Mammary epithelial cell (primary cell): ENCODE measurements around the gene PLXNA4.

Experiments used
- EZH2 ChIP-seq: IDR thresholded peaks from 2 replicates; pipeline ENCODE4 v1.6.1; 2012; ENCODE audit warnings: low read length, inconsistent platforms, borderline replicate concordance
- TF ChIP-seq, protein P1 (sequence below), 2 donors: IDR thresholded peaks in 1 of 2; conservative IDR thresholded peaks in 1 of 2; 2 replicates each; pipeline ENCODE4 v1.5.1; 2011 to 2012; ENCODE audit warnings: inconsistent platforms in 2 of 2, low read length in 2 of 2, mild to moderate bottlenecking in 2 of 2, control low read depth in 1 of 2, low read depth in 1 of 2; ENCODE audit not compliant: insufficient read depth in 1 of 2; ENCODE audit errors: extremely low read depth in 1 of 2

DNA sequence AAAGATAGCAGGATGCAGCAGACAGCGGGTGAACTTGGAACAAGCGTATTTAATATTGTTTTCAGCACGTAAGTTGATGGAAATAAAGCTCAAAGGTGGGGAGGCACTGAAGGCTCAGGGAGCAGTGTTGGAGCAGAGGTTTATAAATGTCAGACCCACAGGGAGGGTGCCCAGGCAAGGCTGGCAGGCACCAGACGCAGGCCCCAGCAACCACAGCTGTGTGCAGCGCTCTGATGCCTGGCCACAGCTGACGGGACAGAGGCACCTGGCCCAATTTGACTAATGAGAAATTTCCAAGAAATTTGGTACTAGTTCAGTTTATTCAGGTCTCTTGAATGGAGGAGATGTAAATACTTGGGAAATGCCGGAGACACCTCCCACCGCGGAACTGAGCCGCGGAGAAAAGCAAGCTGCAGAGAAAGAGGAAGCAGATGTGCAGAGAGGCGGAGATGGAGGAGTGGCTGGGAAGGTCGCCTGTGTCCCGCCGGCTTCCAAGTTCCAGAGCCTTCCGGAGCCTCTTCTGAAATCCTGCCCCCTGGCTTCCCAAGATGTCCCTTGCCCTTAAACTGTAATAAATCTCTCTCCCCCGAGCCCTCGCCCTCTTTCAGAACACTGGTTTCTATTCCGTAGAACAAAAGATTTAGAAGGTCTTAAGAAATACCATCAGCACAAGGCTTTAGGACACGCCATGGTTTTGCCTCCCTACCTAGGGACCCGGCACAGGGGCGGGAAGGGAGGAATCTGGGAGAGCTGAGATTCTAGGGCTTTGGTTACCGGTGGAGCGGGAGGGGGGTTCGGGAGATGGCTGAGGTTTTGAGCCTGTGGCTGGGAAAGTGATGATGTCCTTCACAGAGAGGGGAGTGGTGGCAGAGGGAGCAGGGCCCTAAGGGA is 38.4 kb upstream of the PLXNA4 start:
- TF ChIP-seq EZH2: no peak
- TF ChIP-seq, protein P1, sequence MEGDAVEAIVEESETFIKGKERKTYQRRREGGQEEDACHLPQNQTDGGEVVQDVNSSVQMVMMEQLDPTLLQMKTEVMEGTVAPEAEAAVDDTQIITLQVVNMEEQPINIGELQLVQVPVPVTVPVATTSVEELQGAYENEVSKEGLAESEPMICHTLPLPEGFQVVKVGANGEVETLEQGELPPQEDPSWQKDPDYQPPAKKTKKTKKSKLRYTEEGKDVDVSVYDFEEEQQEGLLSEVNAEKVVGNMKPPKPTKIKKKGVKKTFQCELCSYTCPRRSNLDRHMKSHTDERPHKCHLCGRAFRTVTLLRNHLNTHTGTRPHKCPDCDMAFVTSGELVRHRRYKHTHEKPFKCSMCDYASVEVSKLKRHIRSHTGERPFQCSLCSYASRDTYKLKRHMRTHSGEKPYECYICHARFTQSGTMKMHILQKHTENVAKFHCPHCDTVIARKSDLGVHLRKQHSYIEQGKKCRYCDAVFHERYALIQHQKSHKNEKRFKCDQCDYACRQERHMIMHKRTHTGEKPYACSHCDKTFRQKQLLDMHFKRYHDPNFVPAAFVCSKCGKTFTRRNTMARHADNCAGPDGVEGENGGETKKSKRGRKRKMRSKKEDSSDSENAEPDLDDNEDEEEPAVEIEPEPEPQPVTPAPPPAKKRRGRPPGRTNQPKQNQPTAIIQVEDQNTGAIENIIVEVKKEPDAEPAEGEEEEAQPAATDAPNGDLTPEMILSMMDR (conservative IDR thresholded peaks at IDR 0.05 in 1 of 2, IDR thresholded peaks at IDR 0.05 in 1 of 2; ENCODE audit: extremely low read depth in 1 of 2, insufficient read depth in 1 of 2, low read depth in 1 of 2, low read length in 2 of 2): no peak
